Adrenal gland (tissue), 5 donors: ENCODE measurements around the gene LMBR1L.

Source experiments
- CTCF ChIP-seq, 6 experiments: fragments of 450-650 bp in 4 of 6; fragments of 200-600 bp in 2 of 6; sonication (generic) in 1 of 6; IDR thresholded peaks; 1 replicate in 5 of 6; 2 replicates in 1 of 6; pipeline versions ENCODE4 v1.5.1 to v1.8.0; 2016 to 2021; ENCODE audit warnings: antibody characterized with exemption in 6 of 6, mild to moderate bottlenecking in 2 of 6, moderate library complexity in 1 of 6
- POLR2A ChIP-seq, 2 donors: fragments of 450-650 bp; IDR thresholded peaks; one replicate each; pipeline ENCODE4 v1.6.1; 2017; ENCODE audit warnings: antibody characterized with exemption in 2 of 2, mild to moderate bottlenecking in 2 of 2, moderate library complexity in 1 of 2
- donor health status: DM: no; HTN: no; CAD: no.

DNA sequence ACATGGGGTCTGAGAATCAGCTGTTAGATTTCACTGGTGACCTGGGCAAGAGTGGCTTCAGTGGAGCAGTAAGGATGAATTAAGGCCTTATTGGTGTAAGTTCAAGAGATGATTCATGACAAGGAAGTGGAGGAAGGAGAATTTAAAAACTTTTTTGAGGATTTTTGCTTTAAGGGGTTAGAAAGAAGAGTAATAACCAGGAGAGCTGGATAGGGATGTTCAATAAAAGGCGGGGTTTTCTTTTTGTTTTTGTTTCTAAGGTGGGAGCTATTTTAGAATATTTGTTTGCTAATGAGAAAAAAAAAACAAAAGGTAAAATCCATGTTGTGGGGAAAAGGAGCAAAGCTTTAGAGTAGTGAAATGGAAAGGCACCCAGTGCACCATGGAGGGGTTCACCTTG lies 35.8 kb upstream of the LMBR1L start:
- no peak for TF ChIP-seq CTCF (IDR thresholded peaks at IDR 0.05)
- TF ChIP-seq POLR2A (IDR thresholded peaks at IDR 0.05), result no peak
